Osteoblast (primary cell): Measurements from ENCODE around the gene SPESP1. TPM values are rescaled to one million over a fixed set of nuclear protein-coding genes. Genes with fewer than 3 reads are reported as not detected.

ENCODE experiments used
- DNase-seq: peaks from one replicate; pipeline ENCODE4 v3.0.0; 2011; ENCODE audit warnings: low spot score, mixed read lengths; ENCODE audit not compliant: insufficient read length; ENCODE audit errors: missing footprints
- H2AFZ ChIP-seq: 2 replicates; pipeline ENCODE4 v1.6.0; 2011; ENCODE audit warnings: mild to moderate bottlenecking, low read length
- H3K27ac ChIP-seq: 2 replicates; pipeline ENCODE4 v1.5.1; 2011; ENCODE audit warnings: mild to moderate bottlenecking, low read depth, low read length, moderate library complexity
- H3K27me3 ChIP-seq: 2 replicates; pipeline ENCODE4 v1.6.0; 2012; ENCODE audit warnings: mild to moderate bottlenecking, control low read depth, inconsistent platforms, low read length, moderate library complexity; ENCODE audit not compliant: insufficient read depth
- H3K36me3 ChIP-seq: 2 replicates; pipeline ENCODE4 v1.5.1; 2011; ENCODE audit warnings: mild to moderate bottlenecking, low read length, control low read depth, moderate library complexity; ENCODE audit not compliant: insufficient read depth
- H3K4me1 ChIP-seq: 2 replicates; pipeline ENCODE4 v1.5.1; 2011; ENCODE audit warnings: mild to moderate bottlenecking, low read length, control low read depth, moderate library complexity; ENCODE audit not compliant: insufficient read depth
- H3K4me2 ChIP-seq: 2 replicates; pipeline ENCODE4 v1.6.0; 2011; ENCODE audit warnings: mild to moderate bottlenecking, low read length; ENCODE audit not compliant: insufficient read depth
- H3K4me3 ChIP-seq: fragments of 200-600 bp; sonication (generic); 3 replicates; pipeline ENCODE4 v1.5.1; 2012; ENCODE audit warnings: mild to moderate bottlenecking, low read length, inconsistent platforms; ENCODE audit not compliant: insufficient read depth
- H3K79me2 ChIP-seq: 2 replicates; pipeline ENCODE4 v1.6.0; 2012; ENCODE audit warnings: mild to moderate bottlenecking, low read length, control low read depth, inconsistent platforms; ENCODE audit not compliant: insufficient read depth
- H3K9me3 ChIP-seq: 2 replicates; pipeline ENCODE4 v1.5.1; 2011; ENCODE audit warnings: low read depth, low read length, control low read depth
- H4K20me1 ChIP-seq: 2 replicates; pipeline ENCODE4 v1.6.0; 2012; ENCODE audit warnings: mild to moderate bottlenecking, low read length, control low read depth; ENCODE audit not compliant: insufficient read depth
- total RNA-seq: library from RNA; depleted of rRNA; stranded (reverse); fragments of >200 nt; gene quantifications from 2 replicates; pipeline ENCODE4 v1.2.3, GENCODE V29; 2012
- TF ChIP-seq, protein P1 (sequence below): IDR thresholded peaks from 2 replicates; pipeline ENCODE4 v1.5.1; 2011; ENCODE audit warnings: mild to moderate bottlenecking, low read depth, low read length, moderate library complexity; ENCODE audit errors: extremely low read depth

Gene SPESP1
- total RNA-seq, 1 donor = 2.9 TPM

GRCh38 chr15:68888419-68888818 is 41.9 kb upstream of the SPESP1 start:
- Histone ChIP-seq H3K27me3 (peaks cover 34% of the 10 kb centered on the region), H3K4me3 (no peak overlapping the region)

GRCh38 chr15:68894208-68894607 is 36.1 kb upstream of the SPESP1 start:
- Histone ChIP-seq H3K36me3 (no peaks in the 10 kb centered on the region), H3K79me2 (no peaks in the 10 kb centered on the region), H4K20me1 (no peaks in the 10 kb centered on the region), H3K4me2 (no peak overlapping the region), H3K4me1 (no peaks in the 10 kb centered on the region), H3K9me3 (no peaks in the 10 kb centered on the region), H3K27me3 (peaks cover 51% of the 10 kb centered on the region), H3K4me3 (no peak overlapping the region), H2AFZ (no peak overlapping the region), H3K27ac (no peak overlapping the region)
- DNase-seq = no peak
- TF ChIP-seq, protein P1, sequence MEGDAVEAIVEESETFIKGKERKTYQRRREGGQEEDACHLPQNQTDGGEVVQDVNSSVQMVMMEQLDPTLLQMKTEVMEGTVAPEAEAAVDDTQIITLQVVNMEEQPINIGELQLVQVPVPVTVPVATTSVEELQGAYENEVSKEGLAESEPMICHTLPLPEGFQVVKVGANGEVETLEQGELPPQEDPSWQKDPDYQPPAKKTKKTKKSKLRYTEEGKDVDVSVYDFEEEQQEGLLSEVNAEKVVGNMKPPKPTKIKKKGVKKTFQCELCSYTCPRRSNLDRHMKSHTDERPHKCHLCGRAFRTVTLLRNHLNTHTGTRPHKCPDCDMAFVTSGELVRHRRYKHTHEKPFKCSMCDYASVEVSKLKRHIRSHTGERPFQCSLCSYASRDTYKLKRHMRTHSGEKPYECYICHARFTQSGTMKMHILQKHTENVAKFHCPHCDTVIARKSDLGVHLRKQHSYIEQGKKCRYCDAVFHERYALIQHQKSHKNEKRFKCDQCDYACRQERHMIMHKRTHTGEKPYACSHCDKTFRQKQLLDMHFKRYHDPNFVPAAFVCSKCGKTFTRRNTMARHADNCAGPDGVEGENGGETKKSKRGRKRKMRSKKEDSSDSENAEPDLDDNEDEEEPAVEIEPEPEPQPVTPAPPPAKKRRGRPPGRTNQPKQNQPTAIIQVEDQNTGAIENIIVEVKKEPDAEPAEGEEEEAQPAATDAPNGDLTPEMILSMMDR = no peak

More at GRCh38 chr15:68888419-68888818, 41.9 kb upstream of the SPESP1 start:
- H3K4me2 ChIP-seq = no peak overlapping the region
- H4K20me1 ChIP-seq = no peaks in the 10 kb centered on the region
- H3K79me2 ChIP-seq = no peaks in the 10 kb centered on the region
- H2AFZ ChIP-seq = no peak overlapping the region
- H3K27ac ChIP-seq = no peak overlapping the region
- H3K9me3 ChIP-seq = no peaks in the 10 kb centered on the region
- TF ChIP-seq, protein P1 = no peak
- H3K36me3 ChIP-seq = no peaks in the 10 kb centered on the region
- peaks cover 12% of the 10 kb centered on the region for H3K4me1 ChIP-seq
- no peak for DNase-seq

DNA sequence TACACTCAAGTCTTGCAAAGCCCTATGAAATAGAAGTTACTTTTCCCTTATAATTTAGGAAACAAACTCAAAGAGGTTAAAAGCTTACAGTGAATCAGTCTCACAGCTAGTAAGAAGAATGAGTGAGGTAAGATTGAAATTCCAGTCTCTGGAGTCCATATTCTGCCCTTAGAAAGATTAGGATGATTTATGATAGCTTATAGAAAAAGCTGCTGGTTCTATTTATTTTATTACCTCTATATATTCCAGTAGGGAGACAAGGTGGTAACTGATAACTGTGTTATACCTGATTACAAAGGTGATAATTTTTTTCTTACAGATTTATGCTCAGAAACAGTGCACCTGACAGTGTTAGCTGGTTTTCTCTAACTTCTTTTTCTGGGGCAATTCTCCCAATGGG is 34.1 kb upstream of the SPESP1 start:
- no peak for DNase-seq
- Histone ChIP-seq H3K4me2 (no peak overlapping the region), H3K4me3 (no peak overlapping the region), H3K79me2 (no peaks in the 10 kb centered on the region), H3K9me3 (no peaks in the 10 kb centered on the region), H3K27ac (no peak overlapping the region), H4K20me1 (no peaks in the 10 kb centered on the region), H2AFZ (no peak overlapping the region), H3K36me3 (no peaks in the 10 kb centered on the region), H3K4me1 (no peaks in the 10 kb centered on the region), H3K27me3 (peaks cover 60% of the 10 kb centered on the region)
- TF ChIP-seq, protein P1 = no peak

DNA sequence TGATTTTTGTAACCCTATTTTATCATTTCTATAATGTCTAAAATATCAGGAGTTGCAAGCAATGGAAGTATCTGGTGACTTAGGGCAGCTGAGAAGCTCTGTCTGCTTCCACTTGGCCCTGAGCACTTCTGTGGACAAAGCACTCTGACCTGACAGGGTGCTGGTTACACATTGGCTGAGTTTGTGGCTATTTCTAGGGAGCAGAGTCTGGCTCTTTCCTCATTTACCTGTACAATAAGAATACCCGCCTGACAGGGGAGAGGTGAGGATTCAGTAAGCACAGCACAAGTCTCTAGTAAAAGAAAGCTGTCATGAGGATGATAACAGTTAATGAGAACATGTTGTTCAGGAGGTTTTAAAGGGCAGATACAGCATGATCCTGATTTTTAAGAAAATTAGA is 33.3 kb upstream of the SPESP1 start:
- Histone ChIP-seq H3K4me1 (no peaks in the 10 kb centered on the region), H3K4me2 (no peak overlapping the region), H4K20me1 (no peaks in the 10 kb centered on the region), H3K9me3 (no peaks in the 10 kb centered on the region), H3K27me3 (peaks cover 53% of the 10 kb centered on the region), H3K36me3 (no peaks in the 10 kb centered on the region), H3K79me2 (no peaks in the 10 kb centered on the region), H3K4me3 (no peak overlapping the region), H3K27ac (no peak overlapping the region), H2AFZ (no peak overlapping the region)
- no peak for DNase-seq
- TF ChIP-seq, protein P1 = no peak
